ENCODE results near the gene CTU1.
A peak's percentile ranks its signal among the peaks of the same experiment; 100 is the strongest.

The CTU1 gene

DNA sequence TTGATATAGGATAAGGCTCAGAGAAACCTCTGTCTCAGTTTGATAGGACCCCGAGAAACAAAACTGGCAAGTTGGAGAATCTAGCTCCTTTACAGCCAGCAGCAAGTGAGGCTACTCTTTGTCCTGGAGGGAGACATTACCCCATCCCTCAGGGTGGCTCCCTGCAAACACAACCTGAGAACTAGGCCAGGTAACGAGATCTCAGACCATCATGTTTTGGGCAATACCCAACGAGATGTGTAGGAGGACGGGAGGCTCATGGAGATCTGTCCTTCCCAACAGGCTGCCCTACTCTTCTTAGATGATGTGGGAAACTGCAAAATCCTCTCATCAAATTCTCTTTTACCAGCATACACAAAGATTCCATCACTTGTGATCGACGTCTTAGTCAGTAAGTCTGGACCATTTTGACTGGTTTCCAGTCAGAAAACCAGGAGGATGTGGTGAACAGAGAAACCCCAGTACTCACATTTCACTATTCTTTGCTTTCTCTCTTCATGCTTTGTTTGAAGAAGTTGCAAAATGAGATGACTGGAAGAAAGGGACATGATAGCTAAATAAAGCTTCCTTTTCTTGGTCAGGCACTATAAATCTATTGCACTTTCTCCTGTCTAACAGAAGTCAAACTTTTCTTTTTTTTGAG is 6.0 kb upstream of the CTU1 start:
- H3K14ac ChIP-seq (ENCODE audit: low read length), result no peak overlapping the region
- no peak overlapping the region for H2BK12ac ChIP-seq (ENCODE audit: low read length)

GRCh38 chr19:51111606-51112005 is 3.4 kb upstream of the CTU1 start:
- no peak overlapping the region for H3K4me2 ChIP-seq (ENCODE audit: insufficient read depth, low read length, poor library complexity, severe bottlenecking)
- no peak overlapping the region for H2AFZ ChIP-seq (ENCODE audit: low read length)
- no peak overlapping the region for H3K18ac ChIP-seq (ENCODE audit: low read length)
- H3K23ac ChIP-seq (ENCODE audit: low read depth, low read length, poor library complexity), result no peak overlapping the region
- H3K9me3 ChIP-seq (replicated peaks in 1 of 2; ENCODE audit: control insufficient read depth in 2 of 2, insufficient read depth in 1 of 2, low read depth in 1 of 2, low read length in 2 of 2), result no peaks in the 10 kb centered on the region
- H2BK120ac ChIP-seq (ENCODE audit: low read depth, low read length), result no peak overlapping the region
- no peak overlapping the region for H4K8ac ChIP-seq (ENCODE audit: low read depth, low read length)
- no peak overlapping the region for H3K4ac ChIP-seq (ENCODE audit: low read length)
- no peak overlapping the region for H3K27ac ChIP-seq (replicated peaks; ENCODE audit: low read length)
- H3K79me1 ChIP-seq (ENCODE audit: low read depth, low read length), result no peaks in the 10 kb centered on the region
- H2AK5ac ChIP-seq (ENCODE audit: low read depth, low read length), result no peak overlapping the region
- WGBS, 2 donors (ENCODE audit: extremely low coverage in 2 of 2, insufficient read length in 2 of 2, insufficient replicate concordance in 1 of 2), result no CpG with 5 or more reads among the region's 6 CpGs
- H3K36me3 ChIP-seq (replicated peaks in 1 of 2; ENCODE audit: control insufficient read depth in 2 of 2, insufficient read depth in 2 of 2, low read length in 2 of 2), result no peaks in the 10 kb centered on the region
- no peak overlapping the region for H2BK5ac ChIP-seq (ENCODE audit: low read length)
- DNase-seq (ENCODE audit: low spot score), result no peak
- no peak overlapping the region for H2BK12ac ChIP-seq (ENCODE audit: low read length)
- no peak overlapping the region for H2BK15ac ChIP-seq (ENCODE audit: low read length)
- no peak overlapping the region for H4K91ac ChIP-seq (ENCODE audit: low read depth, low read length, poor library complexity)
- H3K14ac ChIP-seq (ENCODE audit: low read length), result no peak overlapping the region
- no peak overlapping the region for H3K4me3 ChIP-seq (ENCODE audit: low read length in 2 of 2)
- H3K27me3 ChIP-seq (ENCODE audit: control insufficient read depth in 3 of 3, insufficient read depth in 3 of 3, low read depth in 1 of 3, low read length in 3 of 3), result peaks cover 0 to 32% (median 0%) of the 10 kb centered on the region in 3 experiments
- peaks cover 0 to 9% of the 10 kb centered on the region in 2 donors for H3K4me1 ChIP-seq (ENCODE audit: control insufficient read depth in 2 of 2, insufficient read depth in 1 of 2, low read depth in 1 of 2, low read length in 2 of 2)
- no peak overlapping the region for H3K9ac ChIP-seq (ENCODE audit: low read depth, low read length, poor library complexity)

More for the DNA sequence above, 6.0 kb upstream of the CTU1 start:
- no peak for DNase-seq (ENCODE audit: low spot score)
- Histone ChIP-seq H3K4me2 (ENCODE audit: insufficient read depth, low read length, poor library complexity, severe bottlenecking) (no peak overlapping the region), H3K4me3 (ENCODE audit: low read length in 2 of 2) (no peak overlapping the region), H2AFZ (ENCODE audit: low read length) (no peak overlapping the region), H3K18ac (ENCODE audit: low read length) (no peak overlapping the region), H2AK5ac (ENCODE audit: low read depth, low read length) (no peak overlapping the region), H4K8ac (ENCODE audit: low read depth, low read length) (no peak overlapping the region), H3K23ac (ENCODE audit: low read depth, low read length, poor library complexity) (no peak overlapping the region), H3K27me3 (ENCODE audit: control insufficient read depth in 3 of 3, insufficient read depth in 3 of 3, low read depth in 1 of 3, low read length in 3 of 3) (peaks cover 0 to 35% (median 0%) of the 10 kb centered on the region in 3 experiments), H4K91ac (ENCODE audit: low read depth, low read length, poor library complexity) (no peak overlapping the region), H2BK5ac (ENCODE audit: low read length) (no peak overlapping the region), H3K79me1 (ENCODE audit: low read depth, low read length) (no peaks in the 10 kb centered on the region), H3K9me3 (replicated peaks in 1 of 2; ENCODE audit: control insufficient read depth in 2 of 2, insufficient read depth in 1 of 2, low read depth in 1 of 2, low read length in 2 of 2) (no peaks in the 10 kb centered on the region), H3K4ac (ENCODE audit: low read length) (no peak overlapping the region), H2BK120ac (ENCODE audit: low read depth, low read length) (no peak overlapping the region), H3K36me3 (replicated peaks in 1 of 2; ENCODE audit: control insufficient read depth in 2 of 2, insufficient read depth in 2 of 2, low read length in 2 of 2) (no peaks in the 10 kb centered on the region), H3K4me1 (ENCODE audit: control insufficient read depth in 2 of 2, insufficient read depth in 1 of 2, low read depth in 1 of 2, low read length in 2 of 2) (peaks cover 0 to 2% of the 10 kb centered on the region in 2 donors), H2BK15ac (ENCODE audit: low read length) (no peak overlapping the region), H3K9ac (ENCODE audit: low read depth, low read length, poor library complexity) (no peak overlapping the region), H3K27ac (replicated peaks; ENCODE audit: low read length) (no peak overlapping the region)
- no CpG with 5 or more reads among the region's 6 CpGs for WGBS, 2 donors (ENCODE audit: extremely low coverage in 2 of 2, insufficient read length in 2 of 2, insufficient replicate concordance in 1 of 2)

DNA sequence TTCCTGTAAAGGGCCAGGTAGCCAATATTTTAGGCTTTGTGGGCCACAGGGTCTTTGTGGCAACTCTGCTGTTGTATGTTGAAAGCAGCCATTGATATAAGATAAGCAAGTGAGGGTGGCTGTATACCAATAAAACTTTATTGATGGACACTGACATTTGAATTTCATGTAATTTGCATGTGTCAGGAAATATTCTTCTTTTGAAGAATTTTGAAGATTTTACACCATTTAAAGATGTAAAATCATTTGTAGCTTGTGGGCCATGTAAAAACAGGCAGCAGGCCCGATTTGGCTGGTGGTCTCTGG is 2.4 kb upstream of the CTU1 start:
- H3K4me3 ChIP-seq (ENCODE audit: low read length in 2 of 2), result no peak overlapping the region
- no peak overlapping the region for H4K91ac ChIP-seq (ENCODE audit: low read depth, low read length, poor library complexity)
- no peak for DNase-seq (ENCODE audit: low spot score)
- H3K23ac ChIP-seq (ENCODE audit: low read depth, low read length, poor library complexity), result no peak overlapping the region
- no peak overlapping the region for H3K18ac ChIP-seq (ENCODE audit: low read length)
- H3K9me3 ChIP-seq (replicated peaks in 1 of 2; ENCODE audit: control insufficient read depth in 2 of 2, insufficient read depth in 1 of 2, low read depth in 1 of 2, low read length in 2 of 2), result no peaks in the 10 kb centered on the region
- no peaks in the 10 kb centered on the region for H3K79me1 ChIP-seq (ENCODE audit: low read depth, low read length)
- H2BK12ac ChIP-seq (ENCODE audit: low read length), result no peak overlapping the region
- no peak overlapping the region for H2BK5ac ChIP-seq (ENCODE audit: low read length)
- H3K27ac ChIP-seq (replicated peaks; ENCODE audit: low read length), result no peak overlapping the region
- no peak overlapping the region for H3K4ac ChIP-seq (ENCODE audit: low read length)
- no peak overlapping the region for H3K4me2 ChIP-seq (ENCODE audit: insufficient read depth, low read length, poor library complexity, severe bottlenecking)
- no peak overlapping the region for H2BK15ac ChIP-seq (ENCODE audit: low read length)
- H3K4me1 ChIP-seq (ENCODE audit: control insufficient read depth in 2 of 2, insufficient read depth in 1 of 2, low read depth in 1 of 2, low read length in 2 of 2), result peaks cover 0 to 9% of the 10 kb centered on the region in 2 donors
- H3K14ac ChIP-seq (ENCODE audit: low read length), result no peak overlapping the region
- no peaks in the 10 kb centered on the region for H3K36me3 ChIP-seq (replicated peaks in 1 of 2; ENCODE audit: control insufficient read depth in 2 of 2, insufficient read depth in 2 of 2, low read length in 2 of 2)
- H4K8ac ChIP-seq (ENCODE audit: low read depth, low read length), result no peak overlapping the region
- H2BK120ac ChIP-seq (ENCODE audit: low read depth, low read length), result no peak overlapping the region
- H2AK5ac ChIP-seq (ENCODE audit: low read depth, low read length), result no peak overlapping the region
- H2AFZ ChIP-seq (ENCODE audit: low read length), result no peak overlapping the region
- no peak overlapping the region for H3K9ac ChIP-seq (ENCODE audit: low read depth, low read length, poor library complexity)
- H3K27me3 ChIP-seq (ENCODE audit: control insufficient read depth in 3 of 3, insufficient read depth in 3 of 3, low read depth in 1 of 3, low read length in 3 of 3), result peaks cover 0 to 30% (median 0%) of the 10 kb centered on the region in 3 experiments
- no CpG with 5 or more reads among the region's 1 CpG for WGBS, 2 donors (ENCODE audit: extremely low coverage in 2 of 2, insufficient read length in 2 of 2, insufficient replicate concordance in 1 of 2)

DNA sequence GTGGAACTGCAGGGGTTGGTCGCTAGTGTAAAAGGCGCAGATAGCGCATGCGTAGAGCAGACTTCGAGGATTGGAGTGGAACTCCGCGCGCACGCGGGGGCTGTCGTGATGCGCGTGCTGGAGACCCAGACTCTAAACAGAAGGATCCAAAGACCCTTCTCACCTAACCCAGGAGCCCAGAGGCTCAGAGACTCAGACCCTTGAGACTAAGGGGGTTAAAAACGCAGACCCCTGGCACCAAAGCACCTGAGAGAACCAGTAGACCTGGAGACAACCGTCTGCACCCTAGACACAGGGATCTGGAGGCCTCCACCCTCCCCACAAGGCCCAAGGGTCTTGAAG is 567 bp upstream of the CTU1 start:
- Histone ChIP-seq H3K23ac (ENCODE audit: low read depth, low read length, poor library complexity) (no peak overlapping the region), H3K14ac (ENCODE audit: low read length) (no peak overlapping the region), H2BK120ac (ENCODE audit: low read depth, low read length) (no peak overlapping the region), H3K4me3 (ENCODE audit: low read length in 2 of 2) (peak overlapping the region; percentile 58 to 74), H2BK12ac (ENCODE audit: low read length) (no peak overlapping the region), H3K9ac (ENCODE audit: low read depth, low read length, poor library complexity) (no peak overlapping the region), H3K79me1 (ENCODE audit: low read depth, low read length) (peaks cover 1% of the 10 kb centered on the region), H2AFZ (ENCODE audit: low read length) (peak overlapping the region; percentile 80), H3K9me3 (replicated peaks in 1 of 2; ENCODE audit: control insufficient read depth in 2 of 2, insufficient read depth in 1 of 2, low read depth in 1 of 2, low read length in 2 of 2) (no peaks in the 10 kb centered on the region), H2BK15ac (ENCODE audit: low read length) (no peak overlapping the region), H3K4me2 (ENCODE audit: insufficient read depth, low read length, poor library complexity, severe bottlenecking) (peak overlapping the region; percentile 78), H2AK5ac (ENCODE audit: low read depth, low read length) (no peak overlapping the region), H4K8ac (ENCODE audit: low read depth, low read length) (no peak overlapping the region), H3K36me3 (replicated peaks in 1 of 2; ENCODE audit: control insufficient read depth in 2 of 2, insufficient read depth in 2 of 2, low read length in 2 of 2) (peaks cover 0 to 10% of the 10 kb centered on the region in 2 donors), H3K27ac (replicated peaks; ENCODE audit: low read length) (no peak overlapping the region), H3K4ac (ENCODE audit: low read length) (no peak overlapping the region), H3K18ac (ENCODE audit: low read length) (no peak overlapping the region), H2BK5ac (ENCODE audit: low read length) (no peak overlapping the region), H3K4me1 (ENCODE audit: control insufficient read depth in 2 of 2, insufficient read depth in 1 of 2, low read depth in 1 of 2, low read length in 2 of 2) (peaks cover 0 to 9% of the 10 kb centered on the region in 2 donors), H4K91ac (ENCODE audit: low read depth, low read length, poor library complexity) (no peak overlapping the region), H3K27me3 (ENCODE audit: control insufficient read depth in 3 of 3, insufficient read depth in 3 of 3, low read depth in 1 of 3, low read length in 3 of 3) (peaks cover 0 to 20% (median 0%) of the 10 kb centered on the region in 3 experiments)
- DNase-seq (ENCODE audit: low spot score), result no peak
- WGBS, 2 donors (ENCODE audit: extremely low coverage in 2 of 2, insufficient read length in 2 of 2, insufficient replicate concordance in 1 of 2), result no CpG with 5 or more reads among the region's 15 CpGs
